ENCODE measurements around the gene CDH13. TPM values are rescaled to one million over a fixed set of nuclear protein-coding genes. Genes with fewer than 3 reads are reported as not detected.

CDH13 gene
- total RNA-seq, 1 donor from 2014 or later = 28.9 TPM

DNA sequence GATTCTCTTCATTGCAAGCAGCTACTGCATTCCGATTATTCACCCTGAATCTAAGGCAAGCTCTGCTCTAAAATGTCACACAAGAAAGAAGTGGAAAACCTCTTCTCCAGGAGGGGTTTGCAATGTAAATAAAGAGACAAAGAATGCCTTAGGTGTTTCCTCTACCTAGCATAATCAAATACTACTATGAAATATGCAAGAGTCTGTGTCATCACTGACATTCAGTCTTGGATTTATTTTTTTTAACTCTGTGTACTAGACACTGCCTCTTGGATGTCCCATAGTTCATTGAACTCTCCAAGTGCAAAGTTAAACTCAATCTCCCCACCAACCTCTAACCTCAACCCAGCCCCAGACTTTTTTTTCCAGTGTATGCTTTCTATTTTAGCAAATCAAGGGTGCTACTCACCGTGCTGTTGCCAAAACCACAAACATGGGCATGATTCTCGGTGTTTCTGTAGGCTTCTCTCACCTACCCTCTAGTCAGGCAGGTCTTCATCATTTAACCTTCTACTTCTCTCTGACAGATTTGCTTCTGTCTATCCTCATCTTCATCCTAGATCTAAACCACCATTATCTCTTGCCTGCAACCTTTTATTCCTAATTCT is 329.1 kb downstream of the CDH13 start:
- DNase-seq = no peak

DNA sequence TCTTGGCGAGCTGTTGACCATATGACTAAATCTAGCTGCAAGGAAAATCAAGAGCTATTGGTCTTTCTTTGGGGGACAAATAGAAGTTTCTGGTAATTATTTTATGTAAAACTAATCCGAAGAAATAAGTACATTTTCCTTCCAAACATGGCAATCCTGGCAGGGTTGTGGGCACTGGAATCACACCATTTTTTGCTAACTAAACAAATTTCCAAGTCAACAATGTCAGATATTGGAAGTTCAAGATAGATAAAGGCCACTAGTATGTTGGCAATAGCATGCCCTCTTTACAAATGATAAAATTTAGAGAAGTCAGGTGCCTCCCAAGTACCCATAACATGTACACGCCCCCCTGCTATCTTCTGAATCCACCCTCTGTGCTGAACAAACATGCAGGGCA is 330.4 kb downstream of the CDH13 start:
- no peak for DNase-seq

DNA sequence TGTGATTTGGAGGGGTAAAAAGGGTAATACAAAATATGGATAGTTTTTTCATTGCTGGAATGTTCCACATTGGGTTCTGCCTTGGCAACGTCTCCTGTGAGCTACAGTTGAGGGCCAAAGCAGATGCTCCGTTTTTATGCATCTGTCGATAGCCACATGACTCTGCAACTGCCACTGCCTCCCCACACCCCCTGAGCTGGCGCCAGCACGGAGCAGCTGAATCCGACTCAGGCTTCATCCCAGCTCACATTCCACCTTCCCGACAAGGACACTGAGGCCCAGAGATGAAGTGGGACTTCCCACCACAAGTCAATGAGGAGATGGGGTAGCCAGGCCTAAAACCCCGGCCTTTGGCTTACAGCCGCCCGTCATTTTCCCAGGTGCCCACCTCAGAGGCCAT is 334.1 kb downstream of the CDH13 start:
- DNase-seq = no peak

DNA sequence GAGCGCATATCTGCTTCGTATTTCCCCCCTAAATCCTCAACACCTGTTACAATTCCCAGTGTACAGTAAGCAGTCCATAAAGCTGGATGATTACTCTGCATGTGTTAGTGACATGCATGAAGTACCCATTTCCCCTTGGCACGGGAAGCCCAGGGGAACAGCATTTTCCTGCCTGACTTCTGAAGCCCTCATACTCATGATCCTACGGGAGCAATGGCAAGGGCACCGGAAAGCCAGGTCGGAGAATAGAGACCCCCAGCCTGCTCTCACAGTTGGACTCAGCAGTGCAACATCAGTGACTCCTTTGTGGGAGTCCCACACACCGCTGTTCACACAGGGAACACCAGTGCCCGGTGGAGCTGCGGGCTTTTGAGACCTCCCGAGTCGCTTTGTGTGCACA is 336.9 kb downstream of the CDH13 start:
- no peak for DNase-seq

DNA sequence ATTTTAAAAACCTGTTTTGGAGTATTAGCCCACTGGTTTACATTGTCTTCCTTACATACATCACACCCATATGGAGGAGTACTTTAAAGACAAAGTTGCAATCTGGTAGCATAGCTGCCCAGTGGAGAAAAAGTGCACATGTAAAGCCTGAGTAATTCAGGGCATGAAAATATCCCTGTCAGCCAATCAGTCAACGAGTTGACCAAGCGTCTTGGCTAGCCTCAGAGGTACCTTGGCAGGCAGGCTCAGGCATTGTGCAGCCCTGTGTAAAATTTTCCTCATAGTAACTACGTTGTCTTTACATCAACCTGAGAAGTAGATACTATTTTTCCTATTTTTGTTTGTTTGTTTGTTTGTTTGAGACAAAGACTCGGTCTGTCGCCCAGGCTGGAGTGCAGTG is 339.0 kb downstream of the CDH13 start:
- DNase-seq = no peak

DNA sequence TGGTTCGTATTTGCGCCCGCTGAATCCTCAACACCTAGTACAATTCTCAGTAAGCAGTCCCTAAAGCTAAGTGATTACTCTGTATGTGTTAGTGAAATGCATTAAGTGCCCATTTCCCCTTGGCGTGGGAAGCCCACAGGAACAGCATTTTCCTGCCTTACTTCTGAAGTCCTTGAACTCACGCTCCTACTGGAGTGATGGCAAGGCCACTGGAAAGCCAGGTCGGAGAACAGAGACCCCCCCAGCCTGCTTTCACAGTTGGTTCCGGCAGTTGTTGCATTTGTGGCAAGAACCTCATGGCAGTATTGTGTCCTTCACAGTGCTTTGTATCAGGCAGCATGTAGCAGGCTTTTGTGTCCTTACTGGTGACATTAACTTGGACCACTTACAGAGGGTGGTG is 340.7 kb downstream of the CDH13 start:
- no peak for DNase-seq

DNA sequence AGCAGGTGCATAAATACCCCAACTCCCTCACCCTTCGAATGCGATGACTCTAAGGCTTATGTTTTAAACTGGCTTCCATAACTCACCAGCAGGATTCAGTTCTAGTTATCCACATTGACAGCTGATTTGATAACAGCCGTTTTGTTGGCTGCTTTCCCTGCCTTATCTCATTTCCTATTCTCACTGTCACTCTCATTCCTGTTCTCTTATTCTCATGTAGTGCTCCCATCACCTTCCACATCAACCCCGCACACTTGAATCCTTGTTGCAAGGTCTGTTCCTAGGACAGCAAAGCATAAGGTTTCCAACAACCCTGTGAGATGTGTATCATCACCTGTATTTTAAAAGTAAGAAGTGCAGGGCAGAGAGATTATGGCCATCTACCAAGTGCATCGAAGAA is 344.4 kb downstream of the CDH13 start:
- no peak for DNase-seq

DNA sequence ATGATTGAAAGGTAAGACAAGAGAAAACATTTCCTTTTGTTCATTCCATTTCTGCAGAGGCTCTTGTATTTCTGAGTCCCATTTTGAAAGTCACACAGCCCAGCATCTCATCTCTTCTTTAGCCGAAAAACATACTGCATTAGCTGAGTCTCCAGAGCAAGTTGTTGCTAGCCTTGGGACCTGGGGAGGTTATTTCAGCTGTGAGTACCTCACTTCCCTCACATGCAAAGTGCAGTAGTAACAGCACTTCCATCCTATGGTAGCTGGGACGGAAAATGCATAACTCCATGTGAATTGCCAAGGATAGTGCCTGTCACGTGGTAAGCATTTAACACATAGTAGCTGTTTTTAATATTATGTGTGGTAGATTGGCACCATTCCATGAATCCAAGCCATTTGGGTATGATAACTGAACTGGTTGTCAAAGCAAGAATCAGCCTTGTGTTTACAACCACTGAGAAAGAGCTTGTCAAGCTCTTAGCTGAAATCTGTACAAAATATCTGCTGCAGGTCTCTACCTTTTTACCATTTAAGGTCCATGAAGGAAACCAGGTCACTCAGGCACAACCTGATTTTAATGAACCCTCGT is 345.7 kb downstream of the CDH13 start:
- no peak for DNase-seq

DNA sequence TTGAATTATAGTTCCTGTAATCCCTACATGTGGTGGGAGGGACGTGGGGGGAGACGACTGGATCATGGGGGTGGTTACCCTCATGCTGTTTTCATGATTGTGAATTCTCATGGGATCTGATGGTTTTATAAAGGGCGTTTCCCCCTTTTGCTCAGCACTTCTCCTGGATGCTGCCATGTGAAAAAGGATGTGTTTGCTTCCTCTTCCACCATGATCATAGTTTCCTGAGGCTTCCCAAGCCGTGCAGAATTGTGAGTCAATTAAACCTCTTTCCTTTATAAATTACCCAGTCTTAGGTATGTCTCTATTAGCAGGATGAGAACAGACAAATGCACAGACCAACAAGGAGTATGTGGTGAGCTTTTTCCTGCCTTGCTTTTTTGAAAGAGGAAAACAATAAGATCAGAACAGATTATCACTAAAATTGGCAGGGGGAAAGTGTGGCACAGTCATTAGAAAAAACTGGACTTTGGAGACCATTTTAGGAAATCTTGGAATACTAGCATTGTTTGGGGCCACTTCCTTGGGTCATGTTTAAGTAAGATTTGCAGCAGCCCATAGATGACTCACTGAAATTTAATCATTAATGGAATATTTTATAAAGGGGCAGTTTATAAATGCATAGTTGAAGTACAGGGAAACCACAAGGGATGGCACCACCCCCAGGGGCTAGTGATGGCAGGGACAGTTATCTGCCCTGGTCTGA is 352.8 kb downstream of the CDH13 start:
- no peak for DNase-seq

DNA sequence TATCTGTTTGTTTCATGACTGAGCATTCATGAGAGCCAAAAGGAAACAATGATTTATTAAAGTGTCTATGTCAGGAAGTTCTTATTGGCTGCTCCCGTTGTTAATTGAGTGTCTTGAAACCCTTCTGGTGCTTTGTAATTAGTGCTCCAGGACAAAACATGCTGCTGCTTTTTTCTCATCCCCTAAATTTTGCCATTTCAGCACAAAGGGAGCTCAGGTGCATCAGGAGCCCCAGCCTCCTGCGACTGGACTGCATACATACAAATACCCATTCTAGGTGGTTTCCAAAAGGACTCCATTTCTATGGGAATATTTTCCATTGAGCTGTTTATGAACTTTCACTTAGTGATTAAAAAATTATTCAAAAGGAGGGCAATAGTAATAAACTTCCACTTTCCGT is 354.0 kb downstream of the CDH13 start:
- no peak for DNase-seq

DNA sequence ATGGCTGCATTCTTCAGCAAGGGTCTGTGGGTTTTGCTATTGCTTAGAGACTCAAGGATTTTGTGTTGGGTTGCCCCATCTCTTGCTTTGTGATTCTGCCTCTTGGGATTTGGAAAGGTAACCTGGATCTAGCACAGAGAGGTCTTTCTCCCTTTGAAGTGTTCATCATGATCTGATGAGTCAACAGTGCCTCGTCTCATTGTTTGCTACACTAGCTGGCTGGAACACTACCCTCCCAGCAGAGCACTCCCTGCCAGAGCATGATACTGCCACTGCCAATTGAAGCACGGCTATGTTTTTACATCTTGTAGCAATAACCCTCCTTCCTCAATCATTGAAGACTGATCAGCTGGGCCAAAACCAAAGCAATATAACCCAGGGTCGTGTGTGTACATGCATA is 361.0 kb downstream of the CDH13 start:
- no peak for DNase-seq

DNA sequence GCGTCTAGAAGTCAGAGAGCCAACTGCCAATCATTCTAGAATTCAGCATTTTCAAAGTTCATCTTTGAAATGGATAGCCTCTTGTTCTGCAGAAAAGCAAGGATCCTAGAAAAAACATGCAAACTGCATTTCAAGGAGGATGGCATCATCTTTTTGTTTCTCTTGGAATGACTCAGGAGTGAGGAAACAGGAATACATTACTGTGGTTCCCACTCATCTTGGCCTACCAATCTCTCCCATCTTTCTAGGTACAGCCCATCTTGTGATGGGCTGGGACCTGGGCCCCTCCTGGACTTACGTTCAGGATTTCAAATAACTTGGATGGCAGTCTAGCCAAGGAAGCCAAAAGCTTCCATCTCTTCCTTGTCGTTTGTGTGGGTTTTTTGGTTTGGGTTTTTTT is 363.4 kb downstream of the CDH13 start:
- DNase-seq = no peak

DNA sequence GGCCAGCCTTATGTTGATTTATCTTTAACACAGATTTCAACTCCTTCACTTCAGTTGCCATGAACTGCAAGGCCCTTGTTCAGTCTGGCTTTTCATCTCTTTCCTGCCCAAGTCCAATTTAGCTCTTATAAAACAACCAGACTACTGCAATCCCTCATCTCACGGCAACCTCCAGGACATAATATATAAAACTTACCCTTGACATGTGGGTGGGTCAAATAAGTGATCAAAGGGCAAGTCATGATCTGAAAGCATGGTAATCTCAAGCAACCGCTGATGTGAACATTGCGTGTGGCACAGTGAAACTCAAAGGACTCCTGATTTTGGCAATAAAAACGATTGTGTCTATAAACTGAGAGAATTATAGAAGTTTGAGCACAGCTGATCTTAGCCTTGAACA is 364.6 kb downstream of the CDH13 start:
- no peak for DNase-seq

DNA sequence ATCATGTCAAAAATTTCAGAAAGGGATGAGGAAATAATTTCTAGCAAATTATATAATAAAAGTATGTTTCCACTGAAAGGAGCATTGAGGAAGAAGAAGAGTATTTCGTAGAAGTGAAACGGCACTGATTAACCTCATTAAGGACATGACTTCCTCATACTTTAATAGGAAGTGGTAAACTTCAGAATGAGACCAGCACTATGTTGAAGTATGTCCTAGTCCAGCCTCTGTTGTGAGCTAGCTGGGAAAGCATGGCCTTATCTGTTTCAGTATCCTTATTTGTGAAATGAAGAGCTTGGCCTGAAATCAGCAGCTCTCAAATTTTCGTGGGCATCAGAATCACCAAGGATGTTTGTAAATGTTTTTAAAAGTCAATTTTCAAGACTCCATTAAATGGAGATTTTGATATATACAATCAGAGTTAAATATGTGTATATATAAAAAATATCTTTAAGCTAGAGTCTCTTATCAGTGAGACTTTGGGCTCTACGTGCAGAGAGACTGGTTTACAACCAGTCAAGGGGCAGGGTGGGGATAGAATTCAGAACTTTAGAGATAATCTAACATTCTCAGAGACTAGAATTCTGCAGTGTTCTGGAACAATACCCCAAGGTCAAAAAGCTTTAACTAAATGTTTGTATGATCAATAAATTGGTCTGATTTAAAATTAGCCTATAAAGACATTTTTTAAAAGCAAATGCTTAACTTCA is 365.4 kb downstream of the CDH13 start:
- DNase-seq = no peak

DNA sequence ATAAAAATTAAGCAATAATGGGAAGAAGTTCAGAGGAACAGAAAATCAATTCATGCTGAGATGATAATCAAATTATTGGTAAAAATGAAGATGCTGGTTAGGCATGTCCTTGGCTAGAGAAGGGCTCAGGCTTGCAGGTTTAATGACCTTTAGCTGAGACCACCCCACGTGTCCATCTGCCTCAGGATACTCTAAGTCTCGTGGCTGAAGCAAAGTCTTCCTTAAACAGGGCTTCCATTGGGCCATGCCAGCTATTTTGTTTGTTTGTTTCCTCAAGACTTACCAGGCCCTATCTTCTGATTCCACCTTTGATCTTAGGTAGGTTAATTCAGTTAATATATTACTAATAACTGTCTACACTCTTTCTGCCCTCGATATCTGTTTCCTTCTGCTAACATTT is 366.0 kb downstream of the CDH13 start:
- no peak for DNase-seq

DNA sequence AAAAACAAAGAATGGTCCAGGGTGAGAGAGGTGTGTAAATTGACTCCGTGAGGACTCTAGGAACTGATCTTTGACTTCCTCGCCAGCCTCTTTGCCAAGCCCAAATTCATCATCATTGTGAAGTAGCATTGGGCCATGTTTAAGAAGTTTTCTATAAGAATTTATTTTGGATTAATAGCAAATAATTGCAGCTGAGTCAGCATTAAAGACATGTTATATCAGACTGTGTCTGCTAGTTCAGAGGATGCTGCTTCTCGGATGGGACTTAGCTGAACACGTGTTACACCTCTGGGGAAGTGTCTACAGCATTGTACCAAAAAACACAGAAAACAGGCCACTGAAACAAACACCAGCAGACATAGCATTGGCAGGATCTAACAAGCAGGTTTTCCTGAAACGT is 366.6 kb downstream of the CDH13 start:
- DNase-seq = no peak

DNA sequence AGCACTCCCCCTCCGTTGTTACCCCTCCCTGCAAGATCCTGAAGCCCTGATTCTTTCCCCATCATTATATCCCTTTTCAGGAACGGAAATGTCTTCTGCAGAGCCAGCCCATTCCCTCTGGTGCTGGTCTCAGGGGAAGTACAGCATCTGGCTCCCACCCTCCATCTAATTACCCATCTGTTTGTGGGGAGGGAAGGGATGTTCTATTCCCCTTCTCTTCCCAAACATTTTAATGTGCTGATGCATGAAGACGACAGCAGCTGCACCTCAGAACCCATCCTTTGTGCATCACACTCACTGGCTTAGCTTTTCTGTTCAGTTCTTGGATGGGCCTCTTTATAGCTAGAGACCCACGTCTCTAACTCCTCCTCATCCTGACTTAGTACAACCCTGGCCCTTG is 367.2 kb downstream of the CDH13 start:
- DNase-seq = peak; percentile 41

DNA sequence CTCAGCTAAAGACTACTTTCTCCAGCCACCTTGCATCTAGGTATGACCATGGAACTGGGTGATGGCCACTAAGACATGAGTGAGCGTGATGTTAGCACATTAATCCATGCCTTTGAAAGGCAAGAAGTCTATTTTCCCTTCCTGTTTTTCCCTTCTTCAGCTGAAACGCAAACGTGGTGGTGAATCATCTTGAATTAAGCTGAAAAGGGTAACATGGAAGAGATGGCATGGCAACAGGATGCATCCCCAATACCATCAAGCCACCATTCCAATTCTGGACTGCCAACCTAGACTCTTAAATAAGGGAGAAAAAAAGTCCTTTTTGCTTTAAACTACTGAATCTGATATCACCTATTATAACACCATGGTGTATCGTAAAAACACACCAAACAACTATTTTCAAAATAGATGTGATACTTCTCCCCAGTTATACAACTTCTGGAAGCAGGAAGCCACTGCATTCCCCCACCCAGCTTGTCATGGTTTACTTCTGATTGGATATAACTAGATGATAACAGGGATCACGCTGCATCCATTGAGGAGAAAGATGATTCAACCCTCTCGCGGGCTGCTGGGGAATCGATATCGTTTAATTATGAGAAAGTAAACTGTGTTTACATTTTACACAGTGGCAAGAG is 368.6 kb downstream of the CDH13 start:
- DNase-seq = no peak

DNA sequence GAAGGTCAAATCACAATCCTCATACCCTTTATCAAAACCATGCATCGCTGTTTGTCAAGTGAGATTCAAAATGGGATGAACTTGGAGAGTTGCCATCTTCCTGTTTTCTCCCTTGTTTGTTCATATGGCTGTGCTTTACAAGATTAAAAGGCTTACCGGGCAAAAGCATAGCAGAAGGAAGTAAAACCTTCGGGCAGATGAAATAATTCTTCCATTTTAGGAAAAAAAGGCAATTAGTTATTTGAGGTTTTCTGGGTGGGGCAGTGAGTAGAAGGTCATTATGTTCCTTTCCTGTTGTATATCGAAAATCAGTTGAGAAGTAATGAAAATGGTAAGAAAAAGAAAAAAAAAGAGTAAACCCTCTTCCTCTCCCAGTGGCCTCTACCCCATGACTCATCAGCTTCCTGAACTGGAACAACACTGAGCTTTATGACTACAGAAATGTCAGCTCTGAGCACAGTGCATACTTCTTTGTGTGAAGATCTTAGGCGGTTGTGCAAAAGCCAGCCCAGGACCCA is 369.2 kb downstream of the CDH13 start:
- DNase-seq = peak; percentile 40

DNA sequence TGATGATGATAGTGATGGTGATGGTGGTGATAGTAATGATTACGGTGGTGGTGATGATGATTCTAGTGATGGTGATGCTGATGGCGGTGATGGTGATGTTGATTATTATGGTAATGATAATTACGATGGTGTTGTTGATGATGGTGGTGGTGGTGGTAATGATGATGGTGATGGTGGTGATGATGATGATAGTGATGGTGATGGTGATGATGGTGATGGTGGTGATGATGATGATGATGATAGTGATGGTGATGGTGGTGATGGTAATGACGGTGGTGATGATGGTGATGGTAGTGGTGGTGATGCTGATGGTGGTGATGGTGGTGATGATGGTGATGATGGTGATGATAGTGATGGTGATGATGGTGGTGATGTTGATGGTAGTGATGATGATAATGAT is 370.0 kb downstream of the CDH13 start:
- DNase-seq = no peak

DNA sequence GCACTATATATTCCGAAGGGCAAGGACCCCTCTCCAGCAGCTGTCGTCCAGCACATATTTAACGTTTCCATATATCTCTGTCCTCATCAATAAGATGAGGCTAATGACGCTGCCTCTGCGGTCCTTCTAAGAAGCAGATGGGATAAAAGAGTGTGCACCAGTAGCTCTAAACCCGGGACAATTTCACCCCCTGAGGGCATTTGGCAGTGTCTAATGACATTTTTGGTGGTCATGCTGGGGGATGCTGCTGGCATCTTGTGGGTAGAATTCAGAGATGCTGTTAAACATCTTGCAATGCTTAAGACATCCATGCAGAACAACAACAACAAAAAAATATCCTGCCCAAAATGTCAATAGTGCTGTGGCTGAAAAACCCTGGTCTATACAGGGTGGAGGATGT is 372.9 kb downstream of the CDH13 start:
- no peak for DNase-seq

Measured in skin of body (tissue), 2 donors.